HUDEP-2 (cell line): Measurements from ENCODE around the gene DGKD.

ENCODE experiments used
- DNase-seq, 76 experiments: peaks; one replicate each; lab custom pipeline; 2025; ENCODE audit not compliant: unreplicated experiment in 76 of 76; lab: John Stamatoyannopoulos, UW

DGKD gene

GRCh38 chr2:233423552-233423860 is 69.2 kb downstream of the DGKD start:
- DNase-seq = no peak

GRCh38 chr2:233424154-233424951 is 70.1 kb downstream of the DGKD start:
- no peak for DNase-seq

GRCh38 chr2:233426619-233427342 is 72.5 kb downstream of the DGKD start:
- DNase-seq = peak in 3 of 76 experiments; percentile 4 to 31 (median 13)

DNA sequence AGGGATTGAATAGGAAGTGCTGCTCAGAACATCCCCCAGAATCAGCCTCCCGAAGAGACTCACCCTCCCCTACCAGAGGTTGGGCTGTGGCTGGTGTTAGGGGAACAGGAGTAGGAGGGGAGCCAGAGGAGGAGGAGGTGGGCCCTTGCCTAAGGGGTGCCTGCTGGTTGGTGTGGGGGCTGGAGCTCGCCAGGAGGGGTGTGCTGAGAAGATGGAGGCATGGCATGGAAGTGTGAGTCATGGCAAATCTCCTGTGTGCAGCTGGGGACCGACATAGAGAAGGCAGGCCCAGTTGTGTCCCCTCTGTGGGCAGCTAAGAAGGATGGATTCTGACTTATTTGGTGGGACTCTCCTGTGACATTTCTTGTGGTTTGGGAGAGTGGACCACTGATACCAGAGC is 73.7 kb downstream of the DGKD start:
- no peak for DNase-seq

GRCh38 chr2:233428438-233428837 is 74.1 kb downstream of the DGKD start:
- DNase-seq = no peak

DNA sequence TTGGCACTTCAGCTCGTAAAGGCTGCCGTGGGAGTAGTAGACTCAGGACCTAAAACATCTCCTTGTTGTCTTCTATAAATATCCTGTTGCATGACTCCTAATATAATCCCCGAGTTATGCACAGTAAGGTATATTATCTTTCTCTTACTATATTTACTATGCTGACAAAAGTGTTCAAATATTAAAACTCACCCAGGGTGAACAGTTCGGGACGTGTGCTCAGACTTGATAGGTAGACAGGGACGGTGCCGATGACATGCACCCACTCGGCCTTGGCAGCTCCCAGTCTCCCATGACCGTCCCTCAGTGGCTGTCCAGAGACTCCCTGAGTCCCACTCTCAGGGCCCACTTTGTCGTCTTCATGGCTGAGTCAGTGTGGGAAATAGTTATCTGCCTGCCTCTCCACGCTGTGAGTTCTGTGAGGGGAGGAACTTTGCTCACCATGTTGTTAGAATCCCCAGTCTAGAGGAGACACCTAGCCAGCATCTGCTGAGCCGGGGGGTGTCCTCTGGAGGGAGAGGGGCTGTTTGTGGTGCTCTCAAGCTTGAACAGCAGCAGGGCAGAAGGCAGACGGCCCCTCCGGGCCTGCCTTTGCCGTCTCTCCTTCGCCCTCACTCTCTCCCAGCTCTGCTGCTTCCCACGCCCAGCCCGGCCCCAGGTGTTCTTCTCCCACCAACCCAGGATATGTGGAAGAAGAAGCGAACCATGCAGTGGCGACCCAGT is 75.0 kb downstream of the DGKD start:
- no peak for DNase-seq

DNA sequence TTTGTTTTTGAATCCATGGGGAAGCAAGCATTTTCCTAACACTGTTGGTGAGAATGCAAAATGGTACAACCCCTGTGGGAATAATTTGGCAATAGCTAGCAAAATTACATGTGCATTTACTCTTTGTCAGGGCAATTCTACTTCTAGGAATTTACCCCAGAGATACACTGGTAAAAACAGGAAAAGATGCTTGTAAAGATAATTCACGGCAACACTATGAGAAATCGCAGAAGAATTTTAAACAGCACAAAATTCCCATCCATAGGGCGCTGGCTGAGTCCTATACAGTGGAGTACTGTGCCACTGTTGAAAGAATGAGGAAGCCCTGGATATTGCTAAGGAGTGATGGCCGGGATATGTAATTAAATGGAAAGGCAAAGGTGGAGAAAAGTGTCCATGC is 75.8 kb downstream of the DGKD start:
- no peak for DNase-seq

DNA sequence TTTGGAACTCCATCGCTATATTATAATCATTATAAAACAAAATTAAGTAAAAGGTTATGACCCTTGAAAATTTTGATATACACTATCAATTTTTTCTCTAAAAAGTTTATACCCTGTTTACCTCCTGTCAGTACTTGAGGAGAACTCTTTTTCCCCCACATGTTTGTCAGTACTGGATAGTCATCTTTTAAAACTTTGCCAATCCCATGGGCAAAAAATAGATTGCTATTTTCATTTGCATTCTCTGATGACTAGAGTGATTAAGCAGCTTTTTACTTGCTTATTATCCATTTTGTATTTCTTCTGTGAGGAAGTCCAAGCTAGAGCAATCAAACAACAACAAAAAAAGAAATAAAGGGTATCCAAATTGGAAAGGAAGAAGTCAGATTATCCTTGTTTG is 76.4 kb downstream of the DGKD start:
- DNase-seq = no peak

DNA sequence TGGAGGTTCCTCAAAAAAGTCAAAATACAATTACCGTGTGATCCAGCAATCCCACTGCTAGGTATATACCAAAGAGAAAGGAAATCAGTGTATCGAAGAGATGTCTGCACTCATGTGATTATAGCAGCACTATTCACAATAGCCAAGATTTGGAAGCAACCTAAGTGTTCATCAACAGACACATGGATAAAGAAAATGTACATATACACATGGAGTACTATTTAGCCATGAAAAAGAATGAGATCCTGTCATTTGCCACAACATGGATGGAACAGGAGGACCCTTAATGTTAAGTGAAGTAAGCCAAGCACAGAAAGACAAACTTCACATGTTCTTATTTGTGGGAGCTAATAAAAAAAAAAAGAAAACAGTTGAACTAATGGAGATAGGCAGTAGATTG is 78.7 kb downstream of the DGKD start:
- DNase-seq = no peak

DNA sequence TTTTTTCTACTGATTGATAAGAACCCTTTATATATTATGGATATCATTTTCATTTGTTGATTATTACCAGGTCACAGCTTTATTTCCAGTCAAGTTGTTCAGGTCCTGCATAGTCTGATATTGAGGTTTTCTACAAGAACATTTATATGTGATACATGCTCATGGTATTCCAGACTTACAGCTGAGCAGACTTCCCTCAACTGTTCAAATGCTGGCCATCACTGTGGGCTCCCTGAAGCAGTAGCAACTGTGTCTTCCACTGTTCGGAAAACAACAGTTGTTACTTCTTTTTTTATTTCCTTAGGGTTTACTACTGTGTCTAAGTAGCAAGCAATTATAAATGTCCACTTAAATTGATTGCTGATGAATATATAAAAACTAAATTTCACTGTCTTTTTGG is 79.5 kb downstream of the DGKD start:
- DNase-seq = no peak

DNA sequence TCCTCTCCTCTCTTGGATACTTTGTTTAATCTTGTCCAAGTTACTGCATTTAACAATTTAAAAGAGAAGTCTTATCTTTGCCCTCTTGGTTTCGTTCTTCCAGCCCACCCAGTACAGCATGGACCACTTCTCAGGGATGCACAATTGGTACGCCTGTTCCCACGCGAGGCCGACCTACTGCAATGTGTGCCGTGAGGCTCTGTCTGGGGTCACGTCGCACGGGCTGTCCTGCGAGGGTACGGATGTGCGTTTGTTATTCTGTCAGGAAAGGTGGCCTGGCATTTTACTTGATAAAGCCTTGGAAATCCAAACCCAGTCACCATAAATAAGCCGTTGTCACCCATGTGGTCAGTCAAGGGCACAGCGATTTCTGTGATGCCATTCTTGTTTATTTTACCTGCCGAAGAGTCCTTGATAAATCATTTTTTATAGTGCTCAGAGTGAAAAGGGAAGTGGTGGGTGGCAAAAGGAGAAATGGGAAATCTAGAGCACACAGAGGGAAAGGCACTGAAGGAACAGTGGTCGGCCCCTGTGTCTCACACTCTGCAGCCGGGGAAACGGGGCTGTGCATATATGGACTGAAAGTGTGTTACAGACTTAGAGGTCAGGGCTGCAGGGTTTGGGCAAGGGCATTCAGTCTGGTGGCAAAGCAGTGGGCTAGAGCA is 80.5 kb downstream of the DGKD start:
- DNase-seq = no peak

GRCh38 chr2:233435436-233436190 is 81.3 kb downstream of the DGKD start:
- no peak for DNase-seq

DNA sequence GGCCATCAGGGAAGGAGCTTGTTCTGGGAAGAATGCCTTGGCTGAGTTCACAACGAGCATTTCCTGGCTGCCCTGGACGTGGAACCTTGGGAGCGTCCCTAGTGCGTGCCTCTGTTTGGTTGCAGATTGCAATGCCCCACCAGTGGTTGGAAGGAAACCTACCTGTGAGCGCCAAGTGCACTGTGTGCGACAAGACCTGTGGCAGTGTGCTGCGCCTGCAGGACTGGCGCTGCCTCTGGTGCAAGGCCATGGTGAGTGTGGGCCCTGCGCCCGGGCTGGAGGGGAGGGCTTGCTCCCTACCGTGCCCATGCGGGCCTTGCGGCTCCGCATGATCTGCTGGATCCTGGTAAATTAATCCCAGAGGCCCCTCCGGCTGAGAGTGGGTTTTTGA is 81.9 kb downstream of the DGKD start:
- DNase-seq = no peak

GRCh38 chr2:233436691-233437438 is 82.6 kb downstream of the DGKD start:
- no peak for DNase-seq

DNA sequence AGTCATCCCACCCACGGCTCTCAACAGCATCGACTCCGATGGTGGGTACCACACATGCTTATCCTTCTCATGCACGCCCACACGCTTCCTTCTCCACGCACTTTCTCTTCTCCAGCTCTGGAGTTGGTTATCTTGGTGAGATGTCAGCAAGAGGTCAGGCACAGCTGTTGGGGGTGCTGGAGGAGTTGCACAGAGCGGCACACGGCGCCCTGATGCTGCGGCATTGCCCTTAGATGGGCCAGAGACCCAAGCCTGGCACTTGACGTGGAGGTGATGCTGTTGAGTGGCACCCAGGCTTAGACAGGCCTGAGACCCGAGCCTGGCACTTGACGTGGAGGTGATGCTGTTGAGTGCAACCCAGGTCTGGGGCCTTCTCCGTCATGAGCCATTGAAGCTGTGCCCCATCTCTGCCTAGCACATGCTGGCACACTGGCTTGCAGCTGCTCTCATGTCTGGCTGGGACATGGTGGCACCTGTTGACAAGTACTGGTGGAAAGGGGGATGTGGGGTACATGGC is 83.2 kb downstream of the DGKD start:
- DNase-seq = no peak

DNA sequence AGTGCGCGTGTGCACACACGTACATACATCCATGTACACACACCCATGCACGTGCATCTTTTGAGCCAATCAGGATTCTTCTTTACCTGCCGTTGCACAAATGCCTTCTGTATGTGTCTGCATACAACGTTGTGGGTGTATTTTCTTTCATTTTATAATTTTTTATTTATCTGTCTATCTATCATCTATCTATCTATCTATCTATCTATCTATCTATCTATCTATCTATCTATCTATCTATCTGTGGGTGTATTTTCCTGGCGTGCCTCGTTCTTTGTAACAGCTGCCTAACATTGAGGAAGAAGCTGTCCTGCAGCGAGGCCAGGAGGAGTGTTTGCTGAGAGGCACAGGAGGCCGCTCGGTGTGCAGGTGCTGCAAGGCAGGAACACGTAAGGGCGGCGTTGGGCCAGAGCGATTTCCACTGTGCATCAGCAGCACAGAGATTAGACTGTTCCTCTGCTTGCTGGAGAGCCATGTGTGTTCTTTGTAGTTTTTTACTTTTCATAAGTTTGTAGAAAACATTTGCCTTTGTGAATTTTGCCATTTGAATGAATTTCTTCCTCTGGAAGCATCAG is 84.4 kb downstream of the DGKD start:
- DNase-seq = no peak

DNA sequence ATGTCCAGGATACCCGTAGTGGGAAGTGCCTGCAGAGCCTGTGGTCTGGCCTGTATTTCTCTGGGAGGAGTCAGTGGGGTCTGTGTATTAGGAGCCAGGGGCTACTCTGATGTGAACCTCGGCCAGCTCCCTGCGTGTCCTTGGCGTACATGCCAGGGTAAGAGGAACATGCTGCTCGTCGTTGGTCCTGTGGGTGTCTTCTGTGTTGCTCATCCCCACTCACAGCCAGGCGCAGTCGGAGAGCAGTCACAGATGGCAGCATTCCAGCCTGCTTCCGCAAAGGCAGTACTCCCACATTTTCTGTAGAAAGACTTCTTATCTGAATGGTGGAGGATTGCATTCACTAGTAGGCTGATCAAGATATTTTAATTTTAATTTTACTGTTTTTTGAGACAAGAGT is 84.9 kb downstream of the DGKD start:
- peak in 51 of 76 experiments; percentile 3 to 84 (median 52) for DNase-seq

DNA sequence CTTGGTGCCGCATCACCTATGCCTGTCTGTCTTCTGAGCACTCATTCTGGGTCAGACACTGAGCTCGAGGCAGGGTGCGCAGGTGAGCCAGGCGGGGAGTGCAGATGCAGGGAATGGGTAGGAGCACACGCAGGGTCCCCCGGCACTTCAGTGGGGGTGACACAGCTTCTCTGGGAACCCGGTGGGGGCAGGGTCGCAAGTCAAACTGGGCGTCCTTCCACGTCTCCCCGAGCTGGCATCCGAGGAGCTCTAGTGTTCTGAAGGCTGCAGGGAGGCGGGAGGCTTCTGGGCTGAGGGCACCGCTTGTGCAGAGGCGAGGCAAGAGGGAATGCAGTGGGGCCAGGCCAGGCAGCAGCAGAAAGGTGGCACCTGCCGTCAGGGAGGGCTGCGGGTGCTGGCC is 86.0 kb downstream of the DGKD start:
- DNase-seq = no peak

DNA sequence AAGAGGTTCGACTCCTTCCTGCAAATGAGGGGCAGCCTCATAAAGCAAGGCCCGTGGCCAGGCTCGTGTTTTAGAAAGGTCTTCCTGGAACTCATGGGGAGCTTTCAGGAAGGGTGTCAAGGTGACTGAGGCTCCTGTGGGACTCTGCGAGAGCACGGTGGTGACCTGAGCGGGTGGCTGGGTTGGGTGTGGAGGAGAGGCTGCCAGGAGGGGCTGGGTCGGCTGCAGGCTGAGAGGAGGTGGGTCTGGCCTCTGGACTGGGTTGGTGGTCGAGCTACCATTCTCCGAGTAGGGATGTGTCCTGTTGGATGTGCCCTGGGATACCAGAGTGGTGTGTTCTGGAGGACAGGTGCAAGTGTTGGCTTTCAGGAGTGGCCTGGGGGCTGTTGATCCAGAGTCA is 86.4 kb downstream of the DGKD start:
- DNase-seq = no peak
